ENCODE results near the gene DMBT1.
A peak's percentile ranks its signal among the peaks of the same experiment; 100 is the strongest.

The DMBT1 gene

DNA sequence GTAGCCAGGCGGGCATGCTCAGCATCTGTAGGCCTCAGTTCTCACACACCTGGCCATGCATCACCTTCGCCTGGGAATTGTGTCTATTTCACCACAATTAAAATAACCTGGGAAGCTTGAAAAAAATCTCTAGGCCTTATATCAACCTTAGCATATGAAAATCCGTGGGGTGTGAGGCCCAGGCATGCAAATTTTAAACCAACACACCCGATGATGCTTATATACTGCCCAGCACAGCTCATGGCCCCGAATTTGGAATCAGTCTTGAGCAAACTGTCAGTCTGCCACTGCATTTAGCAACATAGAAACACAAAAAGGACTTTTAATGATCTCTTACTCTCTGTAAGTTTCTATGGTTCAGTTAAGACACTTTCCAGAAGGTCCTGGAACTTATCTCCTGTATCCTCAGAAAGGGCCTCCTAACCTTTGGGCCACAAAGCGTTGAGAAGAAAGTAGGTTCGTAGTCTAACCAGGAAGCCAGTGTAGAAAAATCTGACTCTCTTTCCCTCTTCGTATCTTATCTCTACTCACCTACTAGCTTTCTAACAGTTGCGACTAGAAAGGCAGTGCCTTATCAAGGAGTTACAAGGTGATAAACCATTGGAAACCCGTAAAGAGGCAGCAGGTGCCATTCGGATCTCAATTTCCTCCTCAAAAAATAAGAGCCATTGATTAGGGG is 12.0 kb upstream of the DMBT1 start:
- DNase-seq (ENCODE audit: low read depth in 2 of 3, low spot score in 2 of 3) = no peak

DNA sequence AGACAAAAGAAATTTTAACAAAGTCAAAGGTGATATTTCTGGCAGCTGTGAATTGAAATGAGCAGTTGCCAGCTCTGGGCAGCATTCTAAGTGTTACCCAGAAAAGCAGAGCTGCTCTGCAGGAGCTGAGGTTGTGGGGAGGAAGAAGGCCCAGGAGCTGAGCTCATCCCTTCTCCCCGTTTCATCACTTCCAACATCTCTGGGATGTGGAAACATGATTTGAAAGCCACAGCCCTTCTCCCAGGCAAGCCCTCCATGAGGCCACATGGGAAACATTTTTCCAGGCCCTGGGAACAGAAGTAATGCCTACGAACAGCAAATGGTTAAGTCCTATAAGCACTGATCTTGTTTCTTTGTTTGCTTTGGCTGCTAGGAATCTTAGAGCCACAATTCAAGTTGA is 10.9 kb upstream of the DMBT1 start:
- DNase-seq (ENCODE audit: low read depth in 2 of 3, low spot score in 2 of 3) = no peak

DNA sequence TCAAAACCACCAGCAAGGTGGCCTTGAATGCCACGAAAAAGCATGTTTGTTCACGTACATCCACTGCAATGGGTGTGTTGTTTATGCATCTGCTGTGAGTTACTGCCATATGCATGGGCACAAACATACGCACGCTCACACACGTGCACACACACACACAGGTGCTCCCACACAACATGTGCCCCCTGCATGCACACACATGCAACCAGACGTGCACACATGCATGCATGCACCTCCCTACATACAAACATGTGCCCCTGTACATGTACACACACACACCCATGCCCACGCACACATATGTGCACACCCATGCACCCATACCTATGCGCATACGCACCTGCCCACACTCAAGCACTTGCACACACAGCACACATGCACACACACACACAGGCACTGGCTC is 10.1 kb upstream of the DMBT1 start:
- DNase-seq (ENCODE audit: low read depth in 2 of 3, low spot score in 2 of 3) = no peak

DNA sequence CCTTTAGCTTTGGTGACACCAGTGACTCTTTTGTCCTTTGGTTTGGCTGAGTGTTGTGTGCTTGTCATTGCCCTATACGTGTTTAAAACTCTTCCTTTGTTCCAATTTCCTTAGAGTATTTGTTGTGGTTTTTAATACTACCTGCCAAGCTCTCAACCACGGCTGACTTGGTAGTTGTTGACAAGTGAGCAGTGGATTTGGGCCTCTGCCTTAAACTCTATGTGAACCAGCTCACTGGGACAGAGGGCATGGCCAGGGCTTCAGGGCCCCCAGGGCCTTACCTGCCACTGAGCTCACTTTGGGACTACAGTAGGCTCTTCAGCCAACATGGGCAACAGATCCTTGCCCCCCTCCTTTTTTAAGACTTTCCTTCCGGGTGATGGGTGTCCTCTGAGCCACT is 9.6 kb upstream of the DMBT1 start:
- no peak for DNase-seq (ENCODE audit: low read depth in 2 of 3, low spot score in 2 of 3)

DNA sequence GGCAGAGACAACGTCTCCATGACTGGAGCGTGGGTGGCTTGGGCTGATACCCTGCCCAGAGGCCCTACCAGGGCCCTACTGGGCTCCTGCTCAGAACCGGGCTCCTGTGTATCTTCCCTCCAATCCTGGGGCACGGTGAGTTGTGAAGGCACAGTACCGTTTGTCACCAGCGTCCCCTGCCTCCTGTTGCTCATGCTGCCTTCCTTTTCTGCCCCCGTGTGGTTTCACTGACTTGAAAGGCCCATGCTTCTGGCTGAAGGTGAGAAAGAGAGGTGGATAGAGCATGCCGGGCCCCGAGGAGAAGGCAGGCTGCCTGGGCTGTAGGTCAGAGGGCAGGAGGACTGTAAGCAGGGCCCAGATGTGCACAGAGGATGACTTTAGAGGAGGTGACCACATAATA is 9.1 kb upstream of the DMBT1 start:
- DNase-seq (ENCODE audit: low read depth in 2 of 3, low spot score in 2 of 3) = peak in 2 of 3 experiments; percentile 7 to 33

DNA sequence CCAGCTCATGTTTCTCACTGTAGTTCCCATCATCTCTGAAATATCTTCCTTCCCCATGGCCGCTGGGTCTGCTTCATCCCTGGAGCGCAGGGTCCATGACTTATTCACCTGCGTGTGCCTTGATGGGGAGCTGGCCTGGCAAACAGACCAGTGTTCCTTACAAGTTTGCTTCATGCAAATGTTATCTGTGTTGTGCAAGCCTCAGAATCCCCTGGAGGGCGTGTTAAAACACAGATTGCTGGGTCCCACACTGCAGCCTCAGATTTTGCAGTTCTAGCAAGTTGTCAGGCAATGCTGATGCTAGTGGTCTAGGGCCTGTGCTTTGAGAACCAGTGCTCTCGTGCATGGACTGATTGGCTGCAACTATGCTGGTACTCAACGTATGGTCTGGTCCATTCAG is 7.2 kb upstream of the DMBT1 start:
- DNase-seq (ENCODE audit: low read depth in 2 of 3, low spot score in 2 of 3) = no peak

DNA sequence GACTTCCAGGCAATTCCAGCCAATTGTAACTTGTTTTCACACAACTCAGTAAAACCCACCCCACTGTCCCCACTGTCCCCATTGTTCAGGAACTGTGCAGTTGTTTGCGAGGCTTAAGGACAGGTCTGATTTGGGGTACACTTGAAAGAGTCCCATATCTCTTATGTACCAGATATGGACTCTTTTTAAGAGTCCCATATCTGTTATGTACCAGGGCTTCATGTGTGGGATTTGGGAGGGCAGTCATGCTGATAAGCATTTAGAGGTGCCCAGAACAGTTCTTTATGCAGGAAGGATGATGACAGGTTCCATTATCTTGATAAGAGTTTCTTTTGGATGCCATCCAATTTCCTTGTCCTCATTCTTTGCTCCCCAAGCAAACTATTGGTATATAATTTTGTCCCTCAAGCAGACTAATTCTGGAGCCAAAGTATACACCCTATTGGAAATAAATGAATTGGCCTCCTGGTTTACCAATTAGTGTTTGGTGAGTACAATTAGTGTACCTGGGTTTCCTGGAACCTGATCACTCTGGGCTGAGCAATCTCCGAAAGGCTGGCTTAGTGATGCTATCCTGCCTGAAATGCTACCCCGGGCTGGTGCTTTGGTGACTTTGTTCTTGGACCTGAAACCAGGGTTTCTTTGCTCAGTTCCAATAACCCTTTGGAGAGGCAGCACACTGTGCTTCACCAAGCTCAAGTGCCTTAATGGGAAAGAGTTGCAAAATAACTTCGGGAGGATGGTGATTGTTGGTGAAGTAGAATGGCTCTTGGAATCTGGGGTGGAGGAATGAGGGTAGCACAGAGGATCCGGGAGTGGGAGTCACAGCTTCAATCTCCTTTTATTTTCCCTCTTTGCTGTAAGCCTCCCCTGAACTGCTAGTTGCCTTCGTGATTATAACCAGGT is 6.2 kb upstream of the DMBT1 start:
- DNase-seq (ENCODE audit: low read depth in 2 of 3, low spot score in 2 of 3) = no peak

DNA sequence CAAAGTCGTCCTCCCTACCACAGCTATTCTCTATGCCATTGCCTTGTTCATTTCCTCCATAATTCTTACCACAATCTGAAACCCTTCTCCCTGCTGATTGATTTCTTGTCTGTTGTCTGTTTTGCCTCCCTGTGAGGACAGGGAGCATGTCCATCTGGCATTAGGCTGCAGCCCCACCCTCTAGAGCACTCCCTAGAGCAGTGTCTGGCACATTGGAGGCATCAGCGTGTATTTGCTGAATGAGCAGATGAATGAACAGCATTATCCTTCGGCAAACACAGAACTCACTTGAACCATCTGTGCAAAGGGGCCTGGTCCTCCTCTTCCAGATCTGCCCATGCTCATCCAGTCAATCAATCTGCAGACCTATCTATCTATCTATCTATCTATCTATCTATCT is 5.1 kb upstream of the DMBT1 start:
- no peak for DNase-seq (ENCODE audit: low read depth in 2 of 3, low spot score in 2 of 3)

DNA sequence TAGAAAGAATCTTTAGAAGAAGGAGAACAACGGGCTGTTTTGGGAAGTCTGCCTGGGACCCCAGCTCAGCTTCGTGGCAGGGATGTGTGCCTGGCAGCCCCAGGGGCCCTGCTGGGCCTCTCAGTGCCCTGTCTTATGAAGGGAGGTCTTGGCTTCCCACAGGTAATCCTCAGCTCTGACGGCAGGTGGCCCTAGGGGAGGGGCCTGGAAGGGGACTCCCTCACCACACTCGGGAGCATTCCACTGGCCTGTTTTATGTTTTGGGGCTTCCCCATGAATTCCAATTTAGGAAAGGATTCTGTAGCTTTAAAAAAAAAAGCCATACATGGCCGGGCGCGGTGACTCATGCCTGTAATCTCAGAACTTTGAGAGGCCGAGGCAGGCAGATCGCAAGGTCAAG is 3.0 kb upstream of the DMBT1 start:
- DNase-seq (ENCODE audit: low read depth in 2 of 3, low spot score in 2 of 3) = no peak

DNA sequence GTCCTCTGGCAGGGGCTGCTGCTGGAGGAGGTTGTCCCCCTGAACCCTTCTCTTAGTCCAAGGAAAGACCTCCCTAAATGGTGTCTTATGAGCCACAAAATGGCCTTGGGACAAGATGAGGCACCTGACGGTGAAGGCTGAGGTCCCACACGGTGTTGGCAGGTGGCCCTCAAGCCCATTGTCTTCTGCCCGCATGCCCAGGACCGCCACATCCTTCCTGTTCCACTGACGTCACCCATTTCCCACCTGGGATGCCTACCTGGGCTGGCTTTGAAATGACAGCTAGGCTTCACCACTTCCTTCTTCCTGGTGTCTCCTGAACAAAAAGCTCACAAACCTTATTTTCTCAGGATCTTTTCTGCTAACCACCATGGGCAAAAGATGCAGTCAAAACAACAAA is 2.1 kb upstream of the DMBT1 start:
- no peak for DNase-seq (ENCODE audit: low read depth in 2 of 3, low spot score in 2 of 3)

DNA sequence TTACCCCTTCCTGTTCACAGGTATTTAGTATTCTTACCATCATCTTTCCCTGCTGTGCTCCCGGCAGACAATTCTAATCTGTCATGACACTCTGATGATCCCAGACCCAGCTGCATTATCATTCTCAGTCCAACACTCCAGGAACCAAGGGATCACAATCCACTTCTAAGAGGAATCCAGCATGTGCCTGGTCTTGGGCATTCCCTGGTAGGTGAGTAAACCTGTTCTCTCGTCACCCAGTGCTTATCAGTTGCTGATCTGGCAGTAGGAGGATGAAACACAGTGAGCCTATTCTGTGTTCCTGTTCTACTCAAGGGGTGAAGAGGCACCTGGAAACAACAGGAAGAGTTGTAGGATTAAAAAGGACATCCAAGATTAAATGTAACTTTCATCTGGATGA is 1.3 kb upstream of the DMBT1 start:
- DNase-seq (ENCODE audit: low read depth in 2 of 3, low spot score in 2 of 3) = no peak

DNA sequence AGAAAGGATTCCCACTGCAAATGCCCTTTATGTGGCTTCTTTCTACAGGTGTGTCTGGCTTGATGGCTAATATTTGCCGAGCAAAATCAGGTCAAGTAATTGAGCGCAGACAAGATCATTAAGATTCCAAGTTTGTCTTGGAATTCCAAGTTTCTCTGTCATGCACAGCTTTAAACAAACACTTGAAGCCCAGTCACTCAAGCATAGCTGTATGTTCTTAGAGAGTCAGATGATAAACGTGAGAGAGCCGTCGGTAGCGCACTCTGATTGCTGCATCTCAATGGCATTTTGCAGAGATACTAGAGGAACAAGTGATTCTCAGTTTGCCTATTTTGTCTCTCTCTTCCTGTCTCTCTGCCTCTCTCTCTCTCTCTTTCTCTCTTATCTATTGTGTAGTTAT is 658 bp downstream of the DMBT1 start:
- no peak for DNase-seq (ENCODE audit: low read depth in 2 of 3, low spot score in 2 of 3)

DNA sequence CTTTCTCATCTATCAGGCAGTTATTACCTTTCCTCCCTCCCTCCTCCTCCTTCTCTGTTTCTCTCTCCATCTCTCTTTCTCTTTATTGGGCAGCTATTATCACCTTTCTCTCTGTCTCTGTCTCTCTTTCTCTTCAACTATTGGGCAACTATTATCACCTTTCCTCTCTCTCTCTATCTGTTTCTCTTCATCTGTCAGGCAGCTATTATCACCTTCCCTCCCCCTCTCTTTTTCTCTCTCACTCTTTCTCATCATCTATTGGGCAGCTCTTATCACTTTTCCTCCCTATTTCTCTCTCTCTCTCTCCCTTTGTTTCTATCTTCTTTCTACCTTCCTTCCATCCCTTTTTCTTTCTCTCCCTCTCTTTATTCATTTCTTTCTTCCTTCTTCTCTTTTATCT is 1.2 kb downstream of the DMBT1 start:
- DNase-seq (ENCODE audit: low read depth in 2 of 3, low spot score in 2 of 3) = no peak

DNA sequence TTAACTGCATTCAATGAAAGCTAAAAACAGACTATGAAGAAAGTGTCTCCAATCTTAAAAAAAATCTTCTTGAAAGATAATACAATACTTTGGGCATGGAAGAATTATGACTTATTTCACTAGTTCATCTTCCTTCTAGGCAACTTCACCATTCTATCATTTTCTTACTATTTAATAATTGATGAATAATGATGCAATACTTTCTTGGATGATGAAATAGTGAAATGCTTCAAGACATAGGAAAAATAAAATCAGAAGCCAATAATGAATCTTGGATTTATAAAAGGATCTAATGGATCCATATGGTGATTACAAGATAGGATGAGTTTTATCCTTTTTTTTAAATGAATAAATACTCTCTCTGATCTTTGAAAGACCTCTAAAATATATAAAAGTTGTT is 4.4 kb downstream of the DMBT1 start:
- DNase-seq (ENCODE audit: low read depth in 2 of 3, low spot score in 2 of 3) = no peak

DNA sequence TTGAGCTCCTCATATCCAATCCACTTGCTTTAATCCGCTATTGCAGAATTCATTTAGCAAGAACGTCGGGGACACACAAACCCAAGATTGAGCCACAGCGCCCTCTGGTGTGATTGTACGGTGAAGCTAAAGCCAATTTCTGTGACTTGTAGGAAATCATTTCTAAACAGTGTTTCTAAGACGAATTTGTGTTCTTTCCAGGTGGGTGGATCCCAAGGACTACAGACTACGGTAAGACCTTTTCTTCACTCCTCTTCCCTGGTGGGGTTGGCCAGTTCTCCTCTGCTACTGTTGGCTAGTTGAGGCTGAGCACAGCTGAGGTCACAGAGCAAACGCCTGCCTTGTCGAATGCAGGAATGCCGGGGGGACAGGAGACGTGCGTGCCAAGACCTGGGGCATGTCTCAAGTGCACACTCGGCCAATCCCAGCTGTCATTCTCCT is 5.2 kb downstream of the DMBT1 start:
- peak; percentile 20 to 71 (median 50) for DNase-seq (ENCODE audit: low read depth in 2 of 3, low spot score in 2 of 3)

DNA sequence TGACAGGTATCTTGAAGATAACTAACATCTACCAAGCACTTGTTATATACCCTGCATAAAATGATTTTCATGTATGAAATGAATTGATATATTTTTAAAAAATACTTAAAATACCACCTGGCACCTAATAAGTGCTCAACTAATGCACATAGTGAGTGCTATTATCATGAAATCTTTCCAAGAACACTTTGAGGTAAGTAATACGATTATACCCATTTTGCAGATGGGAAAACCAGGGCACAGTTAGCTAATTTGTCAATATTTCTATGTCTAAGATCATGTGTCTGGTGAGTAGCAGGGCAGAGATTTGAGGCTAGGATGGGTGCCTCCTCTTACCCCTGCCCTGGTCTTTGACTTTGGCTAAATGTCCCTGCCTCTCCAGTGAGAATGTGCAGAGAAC is 6.1 kb downstream of the DMBT1 start:
- DNase-seq (ENCODE audit: low read depth in 2 of 3, low spot score in 2 of 3) = no peak

DNA sequence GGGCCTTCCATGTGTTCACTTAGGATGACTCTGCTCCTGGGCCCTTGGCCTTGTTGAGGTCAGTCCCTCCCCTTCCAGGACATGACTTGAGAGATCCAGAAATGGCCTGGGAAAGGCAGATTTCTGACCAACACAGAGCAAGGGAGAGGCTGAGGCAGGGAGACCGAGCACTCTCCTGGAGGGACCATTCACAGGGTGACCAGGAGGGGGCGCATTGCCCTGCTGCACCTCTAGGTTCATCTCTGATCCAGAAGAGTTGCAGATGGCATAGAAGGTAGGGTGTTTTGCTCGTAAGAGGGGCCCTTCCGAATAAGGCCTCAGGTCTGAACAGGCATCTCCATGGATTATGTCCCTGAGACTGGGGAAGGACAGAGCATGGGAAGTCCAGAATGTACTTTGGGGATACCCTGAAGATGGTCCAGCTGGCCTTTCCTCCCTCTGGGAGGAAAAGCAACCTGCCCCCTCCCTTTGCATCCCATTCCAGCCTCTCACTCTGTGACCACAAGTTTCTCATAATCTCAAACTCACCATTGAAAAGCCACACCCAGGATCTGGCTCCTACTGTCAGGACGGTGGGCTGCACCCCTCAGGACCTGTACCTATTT is 6.6 kb downstream of the DMBT1 start:
- DNase-seq (ENCODE audit: low read depth in 2 of 3, low spot score in 2 of 3) = peak in 1 of 3 experiments; percentile 22

DNA sequence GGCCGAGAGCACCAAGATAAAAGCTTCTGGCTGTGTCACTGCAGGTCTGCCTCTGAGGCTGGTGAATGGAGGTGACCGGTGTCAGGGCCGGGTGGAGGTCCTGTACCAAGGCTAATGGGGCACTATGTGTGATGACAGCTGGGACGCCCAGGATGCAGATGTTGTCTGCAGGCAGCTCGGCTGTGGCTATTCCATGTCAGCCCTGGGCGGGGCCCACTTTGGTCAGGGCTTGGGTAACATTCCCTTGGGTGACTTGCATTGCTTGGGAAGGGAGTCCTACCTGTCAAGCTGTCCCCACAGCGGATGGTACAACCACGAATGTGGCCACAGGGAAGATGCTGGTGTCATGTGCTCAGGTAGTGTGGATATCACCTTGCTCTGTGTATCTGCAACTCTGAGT is 8.0 kb downstream of the DMBT1 start:
- no peak for DNase-seq (ENCODE audit: low read depth in 2 of 3, low spot score in 2 of 3)

DNA sequence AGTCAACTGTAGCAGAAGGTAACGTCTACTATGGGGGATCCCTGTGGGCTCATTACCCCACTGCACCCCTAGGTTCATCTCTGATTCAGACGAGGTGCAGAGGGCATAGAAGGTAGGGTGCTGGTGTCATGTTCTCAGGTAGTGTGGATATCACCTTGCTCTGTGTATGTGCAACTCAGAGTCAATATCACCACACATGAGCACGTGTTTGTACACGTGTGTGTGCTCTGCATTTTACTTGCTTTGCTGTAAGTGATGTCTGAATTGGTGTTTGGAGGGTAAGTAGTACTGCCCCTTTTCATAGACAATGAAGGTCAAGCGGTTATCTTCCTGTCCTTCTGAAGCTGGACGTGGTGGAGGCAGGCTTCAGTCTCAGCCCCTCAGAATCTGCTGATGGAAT is 10.4 kb downstream of the DMBT1 start:
- DNase-seq (ENCODE audit: low read depth in 2 of 3, low spot score in 2 of 3) = no peak

DNA sequence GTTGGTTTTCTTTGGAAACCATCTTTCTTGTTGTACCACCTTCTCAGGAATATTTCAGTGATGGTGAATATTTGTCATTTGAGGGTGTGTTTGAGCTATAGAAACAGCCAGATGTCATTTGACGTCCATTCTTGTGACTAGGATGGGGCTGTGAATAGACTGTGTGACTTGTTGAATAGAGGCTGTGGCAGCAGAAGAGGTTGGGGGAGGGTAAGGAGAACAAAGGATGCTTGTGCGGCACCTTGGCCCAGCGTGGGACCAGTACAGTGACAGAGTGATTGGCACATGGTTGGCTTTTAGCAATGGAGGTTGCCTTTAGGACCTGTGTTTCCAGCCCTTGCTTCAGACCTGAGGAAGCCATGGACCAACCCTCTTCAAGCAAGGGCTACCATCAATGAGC is 11.3 kb downstream of the DMBT1 start:
- DNase-seq (ENCODE audit: low read depth in 2 of 3, low spot score in 2 of 3) = no peak

DNA sequence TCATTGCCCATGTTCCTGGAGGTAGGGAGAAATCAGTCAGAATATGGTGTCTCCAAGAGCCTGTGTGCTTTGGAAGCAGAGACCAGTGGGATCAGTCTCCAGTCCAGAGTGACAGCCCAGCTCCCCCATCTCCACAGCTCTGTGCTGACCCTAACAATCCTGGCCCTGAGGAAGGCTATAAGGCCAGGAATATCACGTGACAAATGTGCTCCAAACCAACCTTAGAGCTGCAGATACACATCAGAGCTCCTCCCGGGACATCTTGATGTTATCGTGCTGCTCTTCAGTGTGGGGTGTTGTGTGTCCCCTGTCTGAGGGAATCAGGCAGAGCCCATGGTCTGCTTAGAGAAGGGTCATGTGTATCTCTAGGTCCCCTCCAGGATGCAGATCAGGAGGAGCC is 15.2 kb downstream of the DMBT1 start:
- no peak for DNase-seq (ENCODE audit: low read depth in 2 of 3, low spot score in 2 of 3)

DNA sequence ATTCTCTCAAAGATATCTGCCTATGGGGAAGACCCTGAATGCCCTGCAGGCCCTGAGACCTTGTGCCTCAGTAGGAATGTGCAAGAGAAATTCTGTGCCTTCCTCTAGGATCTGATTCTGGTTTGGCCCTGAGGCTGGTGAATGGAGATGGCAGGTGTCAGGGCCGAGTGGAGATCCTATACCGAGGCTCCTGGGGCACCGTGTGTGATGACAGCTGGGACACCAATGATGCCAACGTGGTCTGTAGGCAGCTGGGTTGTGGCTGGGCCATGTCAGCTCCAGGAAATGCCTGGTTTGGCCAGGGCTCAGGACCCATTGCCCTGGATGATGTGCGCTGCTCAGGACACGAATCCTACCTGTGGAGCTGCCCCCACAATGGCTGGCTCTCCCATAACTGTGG is 15.7 kb downstream of the DMBT1 start:
- no peak for DNase-seq (ENCODE audit: low read depth in 2 of 3, low spot score in 2 of 3)

Measured in activated CD8-positive, alpha-beta memory T cell treated with anti-CD3 and anti-CD28 coated beads for 48 hours (primary cell).